ENCODE results near the gene PTDSS2.
A peak's percentile ranks its signal among the peaks of the same experiment; 100 is the strongest.
"Not testable (repeated sequence)": the region's sequence is repeated elsewhere in the genome, so short reads cannot be mapped to it uniquely, and the experiment has no call there.

Gene PTDSS2

GRCh38 chr11:433111-433510 lies 17.0 kb upstream of the PTDSS2 start:
- no peak for DNase-seq (ENCODE audit: low read depth)

DNA sequence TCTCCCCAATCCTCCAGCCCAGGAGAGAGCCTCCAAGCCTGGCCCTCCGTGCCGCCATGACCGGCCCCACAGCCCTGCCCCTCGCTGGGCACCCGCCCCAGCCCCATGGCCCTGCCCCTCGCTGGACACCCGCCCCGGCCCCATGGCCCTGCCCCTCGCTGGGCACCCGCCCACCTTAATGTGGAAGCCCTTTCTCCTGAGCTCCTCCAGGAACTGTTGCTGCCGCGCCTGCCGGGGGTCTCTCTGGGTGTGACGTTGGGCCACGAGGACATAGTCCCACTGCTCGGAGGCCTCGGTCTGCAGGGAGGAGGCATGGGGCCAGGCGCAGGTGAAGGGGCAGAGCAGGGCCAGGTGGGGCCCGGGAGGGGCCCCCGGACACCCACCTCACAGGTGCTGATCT lies 16.4 kb upstream of the PTDSS2 start:
- no peak for DNase-seq (ENCODE audit: low read depth)

DNA sequence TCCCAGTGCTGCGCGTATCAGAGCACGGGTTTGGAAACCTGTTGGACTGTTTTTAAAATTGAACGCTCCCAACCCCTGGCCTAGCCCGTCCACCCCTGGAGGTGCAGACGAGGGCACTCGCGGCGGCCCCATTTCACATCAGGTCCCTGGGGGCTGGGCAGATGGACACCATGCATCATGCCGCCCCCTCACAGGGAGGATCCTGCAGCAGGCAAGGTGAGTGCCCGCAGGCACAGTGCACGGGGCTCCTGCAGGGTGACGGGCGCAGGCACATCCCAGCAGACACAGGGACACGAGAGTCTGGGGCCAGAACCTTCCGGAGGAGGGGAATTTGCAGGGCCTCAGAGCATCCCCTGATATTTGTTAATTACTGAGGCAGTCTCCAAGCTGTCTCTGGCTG lies 15.6 kb upstream of the PTDSS2 start:
- no peak for DNase-seq (ENCODE audit: low read depth)

DNA sequence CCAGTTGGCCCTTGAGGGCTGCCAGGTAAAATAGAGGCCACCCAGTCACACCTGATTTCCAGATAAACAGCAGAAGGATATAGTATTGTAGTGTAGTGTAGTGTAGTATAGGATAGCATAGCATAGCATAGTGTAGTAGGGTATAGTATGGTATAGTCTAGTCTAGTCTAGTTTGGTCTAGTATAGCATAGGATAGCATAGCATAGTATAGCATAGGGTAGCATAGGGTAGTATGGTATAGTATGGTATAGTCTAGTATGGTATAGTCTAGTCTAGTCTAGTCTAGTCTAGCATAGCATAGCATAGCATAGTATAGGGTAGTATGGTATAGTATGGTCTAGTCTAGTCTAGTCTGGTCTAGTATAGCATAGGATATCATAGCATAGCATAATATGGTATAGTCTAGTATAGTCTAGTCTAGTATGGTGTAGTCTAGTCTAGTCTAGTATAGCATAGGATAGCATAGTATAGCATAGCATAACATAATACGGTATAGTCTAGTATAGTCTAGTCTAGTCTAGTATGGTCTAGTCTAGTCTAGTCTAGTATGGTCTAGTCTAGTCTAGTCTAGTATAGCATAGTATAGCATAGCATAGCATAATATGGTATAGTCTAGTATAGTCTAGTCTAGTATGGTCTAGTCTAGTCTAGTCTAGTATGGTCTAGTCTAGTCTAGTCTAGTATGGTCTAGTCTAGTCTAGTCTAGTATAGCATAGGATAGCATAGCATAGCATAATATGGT lies 14.9 kb upstream of the PTDSS2 start:
- not testable (repeated sequence) for DNase-seq (ENCODE audit: low read depth)

- no peak for DNase-seq (ENCODE audit: low read depth)
Measured at GRCh38 chr11:437228-437870, 12.7 kb upstream of the PTDSS2 start.

DNA sequence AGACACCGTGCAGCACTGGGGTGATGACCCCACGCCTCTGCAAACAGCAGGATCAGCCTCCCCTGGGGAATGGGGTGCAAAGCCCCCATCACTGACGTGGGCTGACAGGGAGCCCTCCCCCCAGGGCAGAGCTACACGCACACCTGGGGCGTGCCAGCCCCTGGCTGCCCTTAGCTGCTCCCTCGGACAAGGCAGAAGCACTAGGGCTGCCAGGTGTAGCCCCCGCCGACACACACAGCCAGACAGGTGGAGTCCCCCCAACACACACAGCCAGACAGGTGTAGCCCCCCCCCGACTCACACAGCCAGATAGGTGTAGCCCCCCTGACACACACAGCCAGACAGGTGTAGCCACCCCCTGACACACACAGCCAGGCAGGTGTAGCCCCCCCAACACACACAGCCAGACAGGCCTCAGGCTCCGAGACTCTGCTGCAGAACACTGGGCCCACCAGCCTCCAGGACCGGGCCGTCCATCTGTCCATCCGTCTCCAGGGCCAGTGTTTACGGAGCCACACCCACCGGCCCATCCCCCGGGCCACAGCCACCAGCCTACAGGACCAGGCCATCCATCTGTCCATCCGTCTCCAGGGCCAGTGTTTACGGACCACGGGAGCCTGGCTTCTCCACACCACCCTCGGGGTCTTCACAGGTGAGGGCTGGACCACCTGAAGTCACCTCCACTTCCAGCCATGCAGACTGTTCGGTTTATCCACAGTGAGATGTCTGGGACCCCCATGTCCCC lies 11.8 kb upstream of the PTDSS2 start:
- no peak for DNase-seq (ENCODE audit: low read depth)

DNA sequence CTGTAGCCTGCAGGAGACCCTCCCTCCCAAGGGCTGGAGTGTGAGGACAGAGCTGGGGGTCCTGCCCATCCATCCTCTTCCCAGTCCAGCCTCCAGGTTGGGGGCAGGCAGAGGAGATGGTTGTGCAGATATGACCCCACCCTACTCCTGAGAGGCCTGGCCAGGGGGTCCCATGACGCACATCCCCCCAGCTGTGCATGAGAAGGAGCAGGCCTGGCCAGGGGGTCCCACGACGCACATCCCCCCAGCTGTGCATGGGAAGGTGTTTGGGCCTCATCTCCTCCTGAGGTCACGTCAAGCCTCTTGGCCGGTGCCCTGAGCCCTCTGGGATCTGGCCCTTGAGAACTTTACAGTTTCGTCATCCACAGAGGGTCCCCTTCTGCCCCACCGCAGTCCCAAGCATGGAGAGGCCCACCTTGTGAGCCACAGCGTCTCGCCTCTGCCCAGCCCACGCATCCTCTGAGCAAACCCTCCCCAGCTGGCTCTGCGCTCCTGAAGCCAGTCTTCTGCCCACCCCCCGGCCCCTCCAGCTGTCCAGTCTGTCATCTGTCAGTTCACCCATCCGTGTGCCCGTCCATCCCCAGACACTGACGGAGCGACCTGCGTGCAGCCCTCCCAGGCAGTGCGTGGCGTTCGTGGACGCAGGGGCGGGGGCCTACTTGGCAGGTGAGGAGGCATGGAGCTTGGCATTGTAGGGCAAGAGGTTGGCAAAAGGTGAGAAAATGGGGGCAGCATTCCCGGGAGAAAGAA lies 10.6 kb upstream of the PTDSS2 start:
- no peak for DNase-seq (ENCODE audit: low read depth)

- no peak for DNase-seq (ENCODE audit: low read depth)
Measured at GRCh38 chr11:440065-441042, 9.7 kb upstream of the PTDSS2 start.

- no peak for DNase-seq (ENCODE audit: low read depth)
Measured at GRCh38 chr11:441043-441417, 9.0 kb upstream of the PTDSS2 start.

GRCh38 chr11:441418-442274 lies 8.4 kb upstream of the PTDSS2 start, which contains the start of gene ANO9:
Gene ANO9, minus strand, starts transcription at chr11:442011. Its CDS starts 85 bp downstream, at chr11:441926.
- peak; percentile 60 for DNase-seq (ENCODE audit: low read depth)

DNA sequence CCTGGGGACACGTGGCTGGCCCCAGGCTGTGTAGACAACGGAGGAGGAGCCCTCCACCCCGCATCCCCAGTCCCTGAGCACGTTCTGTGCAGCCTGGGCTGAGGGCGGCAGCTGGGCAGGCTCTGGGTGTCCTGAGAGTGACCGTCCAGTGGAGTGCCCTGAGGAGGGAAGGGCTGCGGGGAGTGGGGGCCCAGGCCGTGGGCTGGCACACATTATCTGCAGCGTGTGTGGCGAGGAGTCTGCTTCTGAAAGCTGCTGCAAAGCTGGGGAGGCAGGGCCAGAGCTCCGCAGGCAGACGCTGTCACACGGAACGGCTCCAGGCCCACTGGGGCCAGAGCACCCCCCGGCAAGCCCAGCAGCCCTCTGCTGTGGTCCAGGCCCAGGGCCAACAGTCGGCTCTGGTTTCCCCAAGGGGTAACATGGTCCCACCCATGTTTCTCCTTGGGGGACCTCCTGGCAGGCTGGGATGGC lies 7.4 kb upstream of the PTDSS2 start:
- no peak for DNase-seq (ENCODE audit: low read depth)

DNA sequence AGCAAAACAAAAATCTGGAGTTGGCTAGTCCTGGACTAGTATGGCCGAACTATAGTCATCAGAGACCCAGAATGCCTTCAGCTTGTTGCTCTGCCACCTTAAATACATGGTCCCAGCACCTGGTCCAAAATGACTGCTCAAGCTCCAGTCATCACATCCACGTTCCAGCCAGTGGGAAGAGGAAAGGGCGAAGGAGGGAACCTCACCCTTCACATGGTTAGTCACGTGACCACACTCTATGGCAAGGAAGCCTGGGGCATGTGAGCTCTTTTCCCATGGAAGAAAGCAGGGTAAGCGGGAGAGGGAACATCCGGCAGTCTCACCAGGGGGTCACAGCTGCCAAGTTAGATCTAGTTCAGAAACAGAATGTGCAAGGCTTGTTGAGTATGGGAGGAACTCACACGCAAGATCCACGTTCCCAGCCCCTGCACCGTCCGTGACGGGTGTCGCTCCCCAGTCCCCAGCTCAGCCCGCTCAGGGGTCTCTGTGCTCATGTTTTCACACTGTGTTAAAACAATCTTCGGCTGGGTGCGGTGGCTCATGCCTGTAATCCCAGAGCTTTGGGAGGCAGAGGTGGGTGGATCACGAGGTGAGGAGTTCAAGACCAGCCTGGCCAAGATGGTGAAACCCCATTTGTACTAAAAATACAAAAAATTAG lies 6.4 kb upstream of the PTDSS2 start:
- DNase-seq (ENCODE audit: low read depth): no peak

GRCh38 chr11:444396-445144 lies 5.5 kb upstream of the PTDSS2 start:
- no peak for DNase-seq (ENCODE audit: low read depth)

- DNase-seq (ENCODE audit: low read depth): no peak
Measured at GRCh38 chr11:445765-446588, 4.1 kb upstream of the PTDSS2 start.

- no peak for DNase-seq (ENCODE audit: low read depth)
Measured at GRCh38 chr11:446891-447290, 3.2 kb upstream of the PTDSS2 start.

DNA sequence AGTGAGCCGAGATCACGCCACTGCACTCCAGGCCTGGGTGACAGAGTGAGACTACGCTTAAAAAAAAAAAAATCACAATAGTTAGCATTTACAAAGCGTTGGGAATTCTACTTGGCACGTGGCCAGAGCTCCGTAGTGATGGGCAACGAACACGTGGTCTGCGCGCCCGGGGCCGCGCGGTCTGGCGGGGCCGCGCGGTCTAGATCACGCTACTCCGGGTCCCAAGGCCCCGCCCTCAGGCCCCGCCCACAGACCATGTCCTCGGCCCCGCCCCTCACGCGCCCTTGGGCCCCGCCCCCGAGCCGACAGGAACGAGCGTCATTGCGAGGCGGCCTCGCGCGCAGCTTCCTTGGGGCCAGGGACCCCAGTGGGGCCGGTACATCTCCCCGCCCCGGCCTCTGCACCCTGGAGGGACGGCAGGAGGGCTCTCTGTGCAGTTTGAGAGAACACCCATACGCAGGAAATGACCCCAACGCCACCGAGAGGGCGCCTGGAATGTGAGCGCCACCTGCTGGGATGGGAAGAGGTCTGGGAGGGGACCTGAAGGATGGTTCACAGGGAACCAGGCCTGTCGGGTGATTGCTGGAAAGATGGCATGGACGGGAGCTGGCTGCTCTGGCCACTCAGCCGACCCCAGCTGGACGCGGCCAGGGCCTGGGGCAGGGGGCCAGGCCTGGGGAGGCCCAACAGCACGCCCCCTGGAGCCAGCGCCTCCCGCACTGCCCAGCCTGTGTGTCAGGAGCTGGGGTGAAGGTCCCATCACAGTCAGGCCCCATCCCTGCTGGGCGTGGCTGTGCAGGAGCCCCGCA lies 2.0 kb upstream of the PTDSS2 start:
- DNase-seq (ENCODE audit: low read depth): peak; percentile 87
